ENCODE data around the gene LRRTM4. TPM values are rescaled to one million over a fixed set of nuclear protein-coding genes. Genes with fewer than 3 reads are reported as not detected.

LRRTM4 gene
- polyA plus RNA-seq, 2 of the 4 experiments (the other 2 are of a cell fraction) = 0.03 TPM; not detected in 1

DNA sequence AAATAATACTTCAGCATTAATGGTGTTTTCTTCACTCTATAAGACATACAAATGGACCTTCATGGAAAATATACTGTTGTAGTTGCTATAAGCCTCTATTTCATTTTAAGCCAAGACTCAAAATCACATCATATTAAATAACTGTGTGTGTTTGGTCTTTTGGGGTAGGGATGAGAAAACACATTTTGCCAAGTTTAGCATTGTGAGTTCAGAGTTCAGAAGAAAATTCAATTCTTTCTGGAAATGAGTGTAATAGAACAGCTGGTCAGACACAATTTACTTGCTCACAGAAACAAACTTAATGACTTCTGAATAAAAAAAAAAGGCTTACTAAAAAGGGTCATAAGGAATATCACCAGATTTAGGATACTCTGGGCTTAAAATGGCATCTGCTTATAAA, 149.5 kb downstream of the LRRTM4 start:
- TF ChIP-seq, protein P1, sequence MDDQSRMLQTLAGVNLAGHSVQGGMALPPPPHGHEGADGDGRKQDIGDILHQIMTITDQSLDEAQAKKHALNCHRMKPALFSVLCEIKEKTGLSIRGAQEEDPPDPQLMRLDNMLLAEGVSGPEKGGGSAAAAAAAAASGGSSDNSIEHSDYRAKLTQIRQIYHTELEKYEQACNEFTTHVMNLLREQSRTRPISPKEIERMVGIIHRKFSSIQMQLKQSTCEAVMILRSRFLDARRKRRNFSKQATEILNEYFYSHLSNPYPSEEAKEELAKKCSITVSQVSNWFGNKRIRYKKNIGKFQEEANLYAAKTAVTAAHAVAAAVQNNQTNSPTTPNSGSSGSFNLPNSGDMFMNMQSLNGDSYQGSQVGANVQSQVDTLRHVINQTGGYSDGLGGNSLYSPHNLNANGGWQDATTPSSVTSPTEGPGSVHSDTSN (IDR thresholded peaks at IDR 0.05) = no peak
- TF ChIP-seq CHD4 (IDR thresholded peaks at IDR 0.05; ENCODE audit: borderline replicate concordance) = no peak
- no peak for ATAC-seq
- CTCF ChIA-PET = no interaction called here

DNA sequence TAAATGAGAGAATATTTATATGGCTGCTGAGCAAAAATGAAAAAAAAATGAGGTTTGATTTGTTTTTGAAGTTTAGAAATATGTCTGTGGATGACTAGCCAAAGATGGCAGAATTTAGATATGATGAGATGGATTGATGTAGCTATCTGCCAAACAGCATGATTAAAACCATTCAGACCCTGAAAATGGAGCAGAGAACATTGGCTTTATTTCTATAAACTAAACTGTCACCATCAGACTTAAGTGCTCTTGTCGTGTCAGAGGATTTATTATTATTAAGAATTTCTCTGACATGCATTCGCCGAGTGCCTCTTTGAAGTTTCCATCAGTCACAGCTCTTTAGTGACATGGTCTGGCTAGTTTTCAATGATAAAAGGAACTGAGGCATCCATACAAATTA, 151.7 kb downstream of the LRRTM4 start:
- no peaks in the 10 kb centered on the region for H3K9me3 ChIP-seq
- H3K4me3 ChIP-seq = no peak overlapping the region
- ATAC-seq (no peak), DNase-seq (ENCODE audit: low read depth in 1 of 2, low spot score in 1 of 2) (no peak), FAIRE-seq (no peak)
- WGBS (ENCODE audit: missing lambda C conversion rate) = 45% methylated on average over 3 of the region's 3 CpGs
- CTCF ChIA-PET = interaction anchor here (0.6 kb wide), 1 partner anchor 9 kb away, joined by 3 read pairs; no protein-coding TSS in a partner anchor
- TF ChIP-seq, protein P2, sequence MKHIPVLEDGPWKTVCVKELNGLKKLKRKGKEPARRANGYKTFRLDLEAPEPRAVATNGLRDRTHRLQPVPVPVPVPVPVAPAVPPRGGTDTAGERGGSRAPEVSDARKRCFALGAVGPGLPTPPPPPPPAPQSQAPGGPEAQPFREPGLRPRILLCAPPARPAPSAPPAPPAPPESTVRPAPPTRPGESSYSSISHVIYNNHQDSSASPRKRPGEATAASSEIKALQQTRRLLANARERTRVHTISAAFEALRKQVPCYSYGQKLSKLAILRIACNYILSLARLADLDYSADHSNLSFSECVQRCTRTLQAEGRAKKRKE (CRISPR knock-in tag; IDR thresholded peaks at IDR 0.05; ENCODE audit: low read depth) = no peak
- no peak for TF ChIP-seq ZNF302 (CRISPR knock-in tag; IDR thresholded peaks at IDR 0.05)
- no peak for TF ChIP-seq RNF2 (IDR thresholded peaks at IDR 0.05; ENCODE audit: borderline replicate concordance, low read depth)
- no peak for TF ChIP-seq POLR2AphosphoS2 (conservative IDR thresholded peaks at IDR 0.05; ENCODE audit: low read length)
- TF ChIP-seq, protein P3, sequence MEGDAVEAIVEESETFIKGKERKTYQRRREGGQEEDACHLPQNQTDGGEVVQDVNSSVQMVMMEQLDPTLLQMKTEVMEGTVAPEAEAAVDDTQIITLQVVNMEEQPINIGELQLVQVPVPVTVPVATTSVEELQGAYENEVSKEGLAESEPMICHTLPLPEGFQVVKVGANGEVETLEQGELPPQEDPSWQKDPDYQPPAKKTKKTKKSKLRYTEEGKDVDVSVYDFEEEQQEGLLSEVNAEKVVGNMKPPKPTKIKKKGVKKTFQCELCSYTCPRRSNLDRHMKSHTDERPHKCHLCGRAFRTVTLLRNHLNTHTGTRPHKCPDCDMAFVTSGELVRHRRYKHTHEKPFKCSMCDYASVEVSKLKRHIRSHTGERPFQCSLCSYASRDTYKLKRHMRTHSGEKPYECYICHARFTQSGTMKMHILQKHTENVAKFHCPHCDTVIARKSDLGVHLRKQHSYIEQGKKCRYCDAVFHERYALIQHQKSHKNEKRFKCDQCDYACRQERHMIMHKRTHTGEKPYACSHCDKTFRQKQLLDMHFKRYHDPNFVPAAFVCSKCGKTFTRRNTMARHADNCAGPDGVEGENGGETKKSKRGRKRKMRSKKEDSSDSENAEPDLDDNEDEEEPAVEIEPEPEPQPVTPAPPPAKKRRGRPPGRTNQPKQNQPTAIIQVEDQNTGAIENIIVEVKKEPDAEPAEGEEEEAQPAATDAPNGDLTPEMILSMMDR (IDR thresholded peaks at IDR 0.05) = no peak
- no peak for TF ChIP-seq CEBPB (IDR thresholded peaks at IDR 0.05)
- TF ChIP-seq NR3C1 (IDR thresholded peaks at IDR 0.05) = no peak
- no peaks in the 10 kb centered on the region for H3K4me1 ChIP-seq
- no peak overlapping the region for H3K4me2 ChIP-seq
- H3K27ac ChIP-seq = no peak overlapping the region
- POLR2A ChIA-PET = no interaction called here

More for the DNA sequence above, 149.5 kb downstream of the LRRTM4 start:
- no peak for DNase-seq (ENCODE audit: low read depth in 1 of 2, low spot score in 1 of 2)
- no peak overlapping the region for H3K4me2 ChIP-seq
- POLR2A ChIA-PET = no interaction called here
- H3K4me1 ChIP-seq = no peaks in the 10 kb centered on the region
- H3K4me3 ChIP-seq = no peak overlapping the region
- FAIRE-seq = no peak
- H3K9me3 ChIP-seq = no peaks in the 10 kb centered on the region
- H3K27ac ChIP-seq = no peak overlapping the region

DNA sequence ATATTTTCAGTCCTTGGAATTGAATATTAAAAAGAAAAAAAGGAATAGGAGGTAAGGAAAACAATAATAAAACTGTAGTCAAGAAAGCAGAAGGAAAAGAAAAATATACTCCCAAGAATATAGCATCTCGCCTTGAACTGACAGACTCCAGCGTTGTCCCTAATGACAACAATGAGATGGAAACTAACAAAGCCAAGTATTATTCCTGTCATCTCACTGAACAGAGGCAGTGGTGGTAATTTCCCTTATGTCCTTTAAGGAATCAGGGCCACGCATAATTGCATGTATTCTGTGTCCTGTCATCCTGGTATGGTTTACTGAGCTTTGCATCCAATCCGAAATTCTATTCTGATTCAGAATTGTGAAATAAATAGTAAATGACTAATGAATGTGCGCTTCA, 158.9 kb downstream of the LRRTM4 start:
- CTCF ChIA-PET = no interaction called here
- Histone ChIP-seq H3K27ac (no peak overlapping the region), H3K4me2 (no peak overlapping the region), H3K9me3 (no peaks in the 10 kb centered on the region; the same call in 2 of the 3 replicates), H3K4me1 (no peaks in the 10 kb centered on the region), H3K4me3 (no peak overlapping the region)
- POLR2A ChIA-PET = no interaction called here
- TF ChIP-seq PHF8 (IDR thresholded peaks at IDR 0.05; ENCODE audit: borderline replicate concordance, low read depth) (no peak), JUNB (IDR thresholded peaks at IDR 0.05) (no peak), KDM1A (IDR thresholded peaks at IDR 0.05; ENCODE audit: low read depth) (no peak), ZFP36 (IDR thresholded peaks at IDR 0.05; ENCODE audit: borderline replicate concordance, partially characterized antibody) (no peak), MAFK (IDR thresholded peaks at IDR 0.05; ENCODE audit: partially characterized antibody) (no peak), POLR2AphosphoS2 (conservative IDR thresholded peaks at IDR 0.05; ENCODE audit: low read length) (no peak), ZSCAN20 (CRISPR knock-in tag; IDR thresholded peaks at IDR 0.05) (no peak), MYC (IDR thresholded peaks at IDR 0.05; ENCODE audit: borderline replicate concordance, low read length) (no peak), SMC3 (IDR thresholded peaks at IDR 0.05) (no peak), POLR2A (IDR thresholded peaks at IDR 0.05; ENCODE audit: low read length) (no peak), HEYL (CRISPR knock-in tag; IDR thresholded peaks at IDR 0.05) (no peak)
- TF ChIP-seq, protein P4, sequence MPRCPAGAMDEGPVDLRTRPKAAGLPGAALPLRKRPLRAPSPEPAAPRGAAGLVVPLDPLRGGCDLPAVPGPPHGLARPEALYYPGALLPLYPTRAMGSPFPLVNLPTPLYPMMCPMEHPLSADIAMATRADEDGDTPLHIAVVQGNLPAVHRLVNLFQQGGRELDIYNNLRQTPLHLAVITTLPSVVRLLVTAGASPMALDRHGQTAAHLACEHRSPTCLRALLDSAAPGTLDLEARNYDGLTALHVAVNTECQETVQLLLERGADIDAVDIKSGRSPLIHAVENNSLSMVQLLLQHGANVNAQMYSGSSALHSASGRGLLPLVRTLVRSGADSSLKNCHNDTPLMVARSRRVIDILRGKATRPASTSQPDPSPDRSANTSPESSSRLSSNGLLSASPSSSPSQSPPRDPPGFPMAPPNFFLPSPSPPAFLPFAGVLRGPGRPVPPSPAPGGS (IDR thresholded peaks at IDR 0.05) = no peak
- TF ChIP-seq, protein P3 (IDR thresholded peaks at IDR 0.05) = no peak
- TF ChIP-seq, protein P5, sequence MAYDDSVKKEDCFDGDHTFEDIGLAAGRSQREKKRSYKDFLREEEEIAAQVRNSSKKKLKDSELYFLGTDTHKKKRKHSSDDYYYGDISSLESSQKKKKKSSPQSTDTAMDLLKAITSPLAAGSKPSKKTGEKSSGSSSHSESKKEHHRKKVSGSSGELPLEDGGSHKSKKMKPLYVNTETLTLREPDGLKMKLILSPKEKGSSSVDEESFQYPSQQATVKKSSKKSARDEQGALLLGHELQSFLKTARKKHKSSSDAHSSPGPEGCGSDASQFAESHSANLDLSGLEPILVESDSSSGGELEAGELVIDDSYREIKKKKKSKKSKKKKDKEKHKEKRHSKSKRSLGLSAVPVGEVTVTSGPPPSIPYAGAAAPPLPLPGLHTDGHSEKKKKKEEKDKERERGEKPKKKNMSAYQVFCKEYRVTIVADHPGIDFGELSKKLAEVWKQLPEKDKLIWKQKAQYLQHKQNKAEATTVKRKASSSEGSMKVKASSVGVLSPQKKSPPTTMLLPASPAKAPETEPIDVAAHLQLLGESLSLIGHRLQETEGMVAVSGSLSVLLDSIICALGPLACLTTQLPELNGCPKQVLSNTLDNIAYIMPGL (CRISPR knock-in tag; IDR thresholded peaks at IDR 0.05; ENCODE audit: borderline replicate concordance) = no peak
- TF ChIP-seq, protein P6, sequence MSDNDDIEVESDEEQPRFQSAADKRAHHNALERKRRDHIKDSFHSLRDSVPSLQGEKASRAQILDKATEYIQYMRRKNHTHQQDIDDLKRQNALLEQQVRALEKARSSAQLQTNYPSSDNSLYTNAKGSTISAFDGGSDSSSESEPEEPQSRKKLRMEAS (IDR thresholded peaks at IDR 0.05) = no peak
- TF ChIP-seq, protein P7, sequence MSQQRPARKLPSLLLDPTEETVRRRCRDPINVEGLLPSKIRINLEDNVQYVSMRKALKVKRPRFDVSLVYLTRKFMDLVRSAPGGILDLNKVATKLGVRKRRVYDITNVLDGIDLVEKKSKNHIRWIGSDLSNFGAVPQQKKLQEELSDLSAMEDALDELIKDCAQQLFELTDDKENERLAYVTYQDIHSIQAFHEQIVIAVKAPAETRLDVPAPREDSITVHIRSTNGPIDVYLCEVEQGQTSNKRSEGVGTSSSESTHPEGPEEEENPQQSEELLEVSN (IDR thresholded peaks at IDR 0.05; ENCODE audit: borderline replicate concordance, low read depth) = no peak
- FAIRE-seq (no peak), ATAC-seq (no peak), DNase-seq (ENCODE audit: low read depth in 1 of 2, low spot score in 1 of 2) (no peak)
- 5% methylated on average over 5 of the region's 5 CpGs for WGBS (ENCODE audit: missing lambda C conversion rate)
